ENCODE data around the gene COCH. TPM values are rescaled to one million over a fixed set of nuclear protein-coding genes. Genes with fewer than 3 reads are reported as not detected.

Gene COCH
- total and polyA plus RNA-seq, 2 experiments from 2014 or later = 1.1 to 1.5 TPM

- Histone ChIP-seq H3K4me3 (no peak overlapping the region), H3K27me3 (no peaks in the 10 kb centered on the region), H3K27ac (no peak overlapping the region)
Observed at GRCh38 chr14:30840086-30840779, 34.1 kb upstream of the COCH start.

DNA sequence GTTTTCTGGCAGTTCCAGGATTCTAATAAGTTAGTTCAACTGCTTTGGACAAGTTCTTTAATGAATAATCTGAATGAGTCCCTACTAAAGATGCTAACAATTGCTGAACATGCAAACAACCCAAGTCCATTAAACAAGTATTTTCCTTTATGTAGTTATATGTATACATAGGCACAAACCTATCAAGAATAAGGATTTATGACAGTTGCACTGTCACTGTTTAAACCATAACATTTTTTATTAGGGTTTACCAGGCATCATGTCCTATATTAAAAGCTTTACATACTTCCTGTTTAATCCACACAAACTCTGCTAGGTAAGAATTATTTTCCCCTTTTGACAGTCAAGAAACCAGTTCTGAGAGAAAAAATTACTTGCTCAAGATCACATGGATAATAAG, 31.9 kb upstream of the COCH start:
- Histone ChIP-seq H3K27ac (no peak overlapping the region), H3K4me3 (no peak overlapping the region), H3K4me1 (ENCODE audit: low read depth) (no peaks in the 10 kb centered on the region), H3K36me3 (no peaks in the 10 kb centered on the region), H3K9me3 (ENCODE audit: low read depth) (no peaks in the 10 kb centered on the region), H3K27me3 (no peaks in the 10 kb centered on the region)
- TF ChIP-seq, protein P1, sequence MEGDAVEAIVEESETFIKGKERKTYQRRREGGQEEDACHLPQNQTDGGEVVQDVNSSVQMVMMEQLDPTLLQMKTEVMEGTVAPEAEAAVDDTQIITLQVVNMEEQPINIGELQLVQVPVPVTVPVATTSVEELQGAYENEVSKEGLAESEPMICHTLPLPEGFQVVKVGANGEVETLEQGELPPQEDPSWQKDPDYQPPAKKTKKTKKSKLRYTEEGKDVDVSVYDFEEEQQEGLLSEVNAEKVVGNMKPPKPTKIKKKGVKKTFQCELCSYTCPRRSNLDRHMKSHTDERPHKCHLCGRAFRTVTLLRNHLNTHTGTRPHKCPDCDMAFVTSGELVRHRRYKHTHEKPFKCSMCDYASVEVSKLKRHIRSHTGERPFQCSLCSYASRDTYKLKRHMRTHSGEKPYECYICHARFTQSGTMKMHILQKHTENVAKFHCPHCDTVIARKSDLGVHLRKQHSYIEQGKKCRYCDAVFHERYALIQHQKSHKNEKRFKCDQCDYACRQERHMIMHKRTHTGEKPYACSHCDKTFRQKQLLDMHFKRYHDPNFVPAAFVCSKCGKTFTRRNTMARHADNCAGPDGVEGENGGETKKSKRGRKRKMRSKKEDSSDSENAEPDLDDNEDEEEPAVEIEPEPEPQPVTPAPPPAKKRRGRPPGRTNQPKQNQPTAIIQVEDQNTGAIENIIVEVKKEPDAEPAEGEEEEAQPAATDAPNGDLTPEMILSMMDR (IDR thresholded peaks at IDR 0.05; ENCODE audit: low read depth, low read length) = no peak
- no peak for DNase-seq (ENCODE audit: low read depth in 1 of 2, low spot score in 1 of 2)

More at GRCh38 chr14:30840086-30840779, 34.1 kb upstream of the COCH start:
- DNase-seq (ENCODE audit: low read depth in 1 of 2, low spot score in 1 of 2) = no peak
- no peaks in the 10 kb centered on the region for H3K36me3 ChIP-seq
- H3K4me1 ChIP-seq (ENCODE audit: low read depth) = no peaks in the 10 kb centered on the region
- TF ChIP-seq, protein P1 (IDR thresholded peaks at IDR 0.05; ENCODE audit: low read depth, low read length) = no peak
- H3K9me3 ChIP-seq (ENCODE audit: low read depth) = no peaks in the 10 kb centered on the region

DNA sequence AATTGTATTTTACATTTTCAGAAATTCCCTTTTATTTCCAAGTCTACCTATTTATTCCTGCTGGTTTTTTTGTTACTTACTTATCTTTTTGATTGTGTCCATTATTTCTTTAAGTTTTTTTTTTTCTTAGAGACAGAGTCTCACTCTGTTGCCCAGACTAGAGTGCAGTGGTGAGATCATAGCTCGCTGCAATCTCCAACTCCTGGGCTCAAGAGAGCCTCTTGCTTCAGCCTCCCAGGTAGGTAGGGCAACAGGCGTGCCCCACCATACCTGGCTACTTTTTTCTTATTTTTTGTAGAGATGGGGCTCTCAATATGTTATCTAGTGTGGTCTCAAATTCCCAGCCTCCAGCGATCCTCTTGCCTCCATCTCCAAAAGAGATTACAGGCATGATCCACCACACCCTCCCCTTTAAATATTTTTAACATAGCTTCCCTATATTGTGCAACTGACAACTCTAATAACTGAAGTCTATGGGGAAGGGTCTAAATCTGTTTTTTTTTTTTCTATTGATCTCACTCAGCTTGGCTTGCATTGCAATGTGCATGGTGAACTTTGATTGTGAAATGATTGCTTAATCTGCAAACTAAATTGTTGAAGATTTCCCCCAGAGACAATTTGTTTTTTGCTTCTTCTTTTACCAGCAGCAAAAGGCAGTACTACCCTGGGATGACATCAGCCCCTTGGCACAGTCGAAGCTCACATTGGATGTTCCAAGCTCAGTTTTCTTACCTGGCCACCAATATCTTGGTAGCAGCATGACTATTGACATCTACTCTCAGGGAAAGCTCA, 25.7 kb upstream of the COCH start:
- H3K9me3 ChIP-seq (ENCODE audit: low read depth) = no peaks in the 10 kb centered on the region
- H3K4me1 ChIP-seq (ENCODE audit: low read depth) = no peaks in the 10 kb centered on the region

DNA sequence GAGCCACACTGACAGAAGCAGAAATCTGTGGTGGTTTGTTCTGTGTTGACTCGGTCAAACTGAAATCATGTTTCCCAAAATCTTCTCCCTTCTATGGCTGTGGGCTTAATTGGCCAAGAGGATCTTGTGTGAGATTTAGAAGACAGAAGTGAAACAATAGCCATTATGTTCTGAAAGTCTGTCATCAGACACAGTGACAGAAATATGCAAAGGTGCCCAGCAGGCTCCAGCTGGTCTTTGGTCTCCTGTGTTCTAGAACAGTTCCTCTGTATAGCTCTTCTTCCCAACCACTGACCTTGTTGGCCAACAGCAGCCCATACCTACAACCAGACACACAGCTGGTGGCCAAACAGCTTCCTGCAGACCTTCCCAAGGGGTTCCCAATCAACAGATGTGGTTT, 25.0 kb upstream of the COCH start:
- Histone ChIP-seq H3K36me3 (no peaks in the 10 kb centered on the region), H3K27ac (no peak overlapping the region), H3K9me3 (ENCODE audit: low read depth) (no peaks in the 10 kb centered on the region), H3K27me3 (no peaks in the 10 kb centered on the region), H3K4me1 (ENCODE audit: low read depth) (no peaks in the 10 kb centered on the region), H3K4me3 (no peak overlapping the region)
- TF ChIP-seq, protein P1 (IDR thresholded peaks at IDR 0.05; ENCODE audit: low read depth, low read length) = no peak
- no peak for DNase-seq (ENCODE audit: low read depth in 1 of 2, low spot score in 1 of 2)

More for the DNA sequence above, 25.7 kb upstream of the COCH start:
- H3K4me3 ChIP-seq = no peak overlapping the region
- no peak overlapping the region for H3K27ac ChIP-seq
- no peak for DNase-seq (ENCODE audit: low read depth in 1 of 2, low spot score in 1 of 2)
- no peaks in the 10 kb centered on the region for H3K27me3 ChIP-seq
- H3K36me3 ChIP-seq = no peaks in the 10 kb centered on the region
- TF ChIP-seq, protein P1 (IDR thresholded peaks at IDR 0.05; ENCODE audit: low read depth, low read length) = no peak

- TF ChIP-seq, protein P1 (IDR thresholded peaks at IDR 0.05; ENCODE audit: low read depth, low read length) = no peak
- Histone ChIP-seq H3K9me3 (ENCODE audit: low read depth) (no peaks in the 10 kb centered on the region), H3K27me3 (no peaks in the 10 kb centered on the region), H3K4me3 (no peak overlapping the region), H3K36me3 (no peaks in the 10 kb centered on the region), H3K4me1 (ENCODE audit: low read depth) (no peaks in the 10 kb centered on the region), H3K27ac (no peak overlapping the region)
- no peak for DNase-seq (ENCODE audit: low read depth in 1 of 2, low spot score in 1 of 2)
Observed at GRCh38 chr14:30849983-30850382, 24.4 kb upstream of the COCH start.

Measured in cardiac muscle cell (in vitro differentiated cells and primary cell).